ENCODE data around the gene TLK1. TPM values are rescaled to one million over a fixed set of nuclear protein-coding genes. Genes with fewer than 3 reads are reported as not detected.

The TLK1 gene
- total RNA-seq, 1 donor from 2014 or later: 11.8 TPM

DNA sequence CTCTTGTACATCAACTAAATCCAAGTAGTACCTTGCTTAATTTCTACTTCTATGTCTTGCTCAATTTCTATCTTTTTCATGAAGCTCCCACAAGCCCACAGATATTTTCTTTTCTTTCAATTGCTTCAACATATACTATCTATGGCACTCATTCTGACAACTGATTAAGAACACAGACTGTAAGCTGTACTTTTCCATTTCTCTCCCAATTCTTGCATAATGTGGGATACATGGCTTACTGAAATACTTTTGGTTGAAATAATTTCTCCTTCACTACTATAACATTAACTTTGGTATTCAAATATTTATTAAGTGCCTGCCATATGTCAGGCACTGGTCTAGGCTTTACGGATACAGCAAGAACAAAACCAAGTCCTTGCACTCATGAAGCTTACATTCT lies 146.8 kb downstream of the TLK1 start:
- no peak overlapping the region for H3K4me3 ChIP-seq (ENCODE audit: low read depth, low read length)
- H3K27me3 ChIP-seq (ENCODE audit: control insufficient read depth, insufficient read depth, low read length): no peaks in the 10 kb centered on the region
- no peak for FAIRE-seq
- H3K36me3 ChIP-seq (ENCODE audit: control insufficient read depth, insufficient read depth, low read length): peaks cover 3% of the 10 kb centered on the region
- TF ChIP-seq, protein P1, sequence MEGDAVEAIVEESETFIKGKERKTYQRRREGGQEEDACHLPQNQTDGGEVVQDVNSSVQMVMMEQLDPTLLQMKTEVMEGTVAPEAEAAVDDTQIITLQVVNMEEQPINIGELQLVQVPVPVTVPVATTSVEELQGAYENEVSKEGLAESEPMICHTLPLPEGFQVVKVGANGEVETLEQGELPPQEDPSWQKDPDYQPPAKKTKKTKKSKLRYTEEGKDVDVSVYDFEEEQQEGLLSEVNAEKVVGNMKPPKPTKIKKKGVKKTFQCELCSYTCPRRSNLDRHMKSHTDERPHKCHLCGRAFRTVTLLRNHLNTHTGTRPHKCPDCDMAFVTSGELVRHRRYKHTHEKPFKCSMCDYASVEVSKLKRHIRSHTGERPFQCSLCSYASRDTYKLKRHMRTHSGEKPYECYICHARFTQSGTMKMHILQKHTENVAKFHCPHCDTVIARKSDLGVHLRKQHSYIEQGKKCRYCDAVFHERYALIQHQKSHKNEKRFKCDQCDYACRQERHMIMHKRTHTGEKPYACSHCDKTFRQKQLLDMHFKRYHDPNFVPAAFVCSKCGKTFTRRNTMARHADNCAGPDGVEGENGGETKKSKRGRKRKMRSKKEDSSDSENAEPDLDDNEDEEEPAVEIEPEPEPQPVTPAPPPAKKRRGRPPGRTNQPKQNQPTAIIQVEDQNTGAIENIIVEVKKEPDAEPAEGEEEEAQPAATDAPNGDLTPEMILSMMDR (IDR thresholded peaks at IDR 0.05; ENCODE audit: insufficient read depth, low read length, severe bottlenecking): no peak
- no peak for DNase-seq (ENCODE audit: low read depth)

DNA sequence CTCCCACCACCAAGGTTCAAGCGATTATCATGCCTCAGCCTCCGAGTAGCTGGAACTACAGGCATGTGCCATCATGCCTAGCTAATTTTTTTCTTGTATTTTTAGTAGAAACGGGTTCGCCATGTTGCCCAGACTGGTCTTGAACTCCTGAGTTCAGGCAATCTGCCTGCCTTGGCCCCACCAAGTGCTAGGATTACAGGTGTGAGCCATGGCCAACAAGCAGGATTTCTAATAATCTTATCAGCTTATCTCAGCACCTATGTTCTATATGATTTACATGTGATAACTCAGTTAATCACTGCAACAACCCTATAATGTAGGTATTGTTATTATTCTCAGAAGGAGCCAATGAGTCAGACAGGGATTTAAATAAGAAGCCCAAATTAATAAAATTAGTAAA lies 151.3 kb downstream of the TLK1 start:
- H3K36me3 ChIP-seq (ENCODE audit: control insufficient read depth, insufficient read depth, low read length): peaks cover 2% of the 10 kb centered on the region
- H3K27me3 ChIP-seq (ENCODE audit: control insufficient read depth, insufficient read depth, low read length): no peaks in the 10 kb centered on the region
- H3K4me3 ChIP-seq (ENCODE audit: low read depth, low read length): no peak overlapping the region
- TF ChIP-seq, protein P1 (IDR thresholded peaks at IDR 0.05; ENCODE audit: insufficient read depth, low read length, severe bottlenecking): no peak
- no peak for DNase-seq (ENCODE audit: low read depth)
- no peak for FAIRE-seq

DNA sequence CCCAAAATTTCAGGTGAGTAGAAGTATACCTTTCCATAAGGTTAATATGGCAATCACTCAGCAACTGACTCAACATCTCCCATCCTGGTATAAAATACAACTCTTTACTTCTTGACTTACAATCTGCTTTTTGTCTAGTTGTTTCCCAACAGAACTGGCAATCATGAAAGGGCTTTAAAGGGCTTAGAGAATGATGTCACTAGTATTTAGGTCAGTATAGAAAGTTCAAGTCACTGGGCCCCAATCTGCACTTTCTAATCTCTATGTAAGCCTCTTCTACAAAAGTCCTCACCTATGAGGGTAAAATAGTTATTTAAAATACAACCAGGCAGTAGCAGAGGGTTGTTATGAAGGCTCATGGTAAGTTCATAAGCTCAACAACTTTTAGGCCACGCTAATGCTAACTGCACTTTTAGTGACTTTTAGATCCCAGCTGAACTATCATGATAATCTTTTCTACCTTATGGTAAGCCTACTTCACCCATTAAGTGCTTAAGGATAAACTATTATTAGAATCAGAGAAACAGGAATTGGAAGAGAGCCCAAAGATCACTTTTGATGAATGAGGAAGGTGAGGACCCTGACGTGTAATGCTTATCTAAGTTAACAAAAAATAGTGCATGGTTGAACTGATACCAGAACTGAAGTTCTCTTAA lies 152.0 kb downstream of the TLK1 start:
- FAIRE-seq (no peak), DNase-seq (ENCODE audit: low read depth) (no peak)
- peaks cover 2% of the 10 kb centered on the region for H3K36me3 ChIP-seq (ENCODE audit: control insufficient read depth, insufficient read depth, low read length)
- no peaks in the 10 kb centered on the region for H3K27me3 ChIP-seq (ENCODE audit: control insufficient read depth, insufficient read depth, low read length)
- no peak overlapping the region for H3K4me3 ChIP-seq (ENCODE audit: low read depth, low read length)
- TF ChIP-seq, protein P1 (IDR thresholded peaks at IDR 0.05; ENCODE audit: insufficient read depth, low read length, severe bottlenecking): no peak

DNA sequence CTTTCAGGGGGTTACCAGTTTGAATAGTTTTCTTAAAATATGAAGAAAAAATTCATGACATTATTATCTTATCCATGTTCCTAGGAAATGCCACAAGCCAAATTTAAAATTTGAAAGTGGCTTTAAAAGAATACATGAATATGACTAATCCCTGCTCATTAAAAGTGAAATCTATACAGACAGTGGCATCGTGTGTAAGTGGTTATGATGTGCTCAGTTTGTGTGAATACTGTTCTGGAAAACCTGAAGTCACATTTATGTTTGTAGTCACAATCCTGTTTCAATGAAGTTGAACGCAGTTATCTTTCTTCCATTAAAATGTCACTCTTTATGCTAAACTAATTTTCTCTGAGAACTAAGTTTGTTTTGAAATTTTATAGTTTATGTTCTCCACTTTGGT lies 155.9 kb downstream of the TLK1 start:
- TF ChIP-seq, protein P1 (IDR thresholded peaks at IDR 0.05; ENCODE audit: insufficient read depth, low read length, severe bottlenecking): no peak
- Histone ChIP-seq H3K4me3 (ENCODE audit: low read depth, low read length) (no peak overlapping the region), H3K36me3 (ENCODE audit: control insufficient read depth, insufficient read depth, low read length) (peaks cover 2% of the 10 kb centered on the region), H3K27me3 (ENCODE audit: control insufficient read depth, insufficient read depth, low read length) (no peaks in the 10 kb centered on the region)
- no peak for FAIRE-seq
- DNase-seq (ENCODE audit: low read depth): no peak

DNA sequence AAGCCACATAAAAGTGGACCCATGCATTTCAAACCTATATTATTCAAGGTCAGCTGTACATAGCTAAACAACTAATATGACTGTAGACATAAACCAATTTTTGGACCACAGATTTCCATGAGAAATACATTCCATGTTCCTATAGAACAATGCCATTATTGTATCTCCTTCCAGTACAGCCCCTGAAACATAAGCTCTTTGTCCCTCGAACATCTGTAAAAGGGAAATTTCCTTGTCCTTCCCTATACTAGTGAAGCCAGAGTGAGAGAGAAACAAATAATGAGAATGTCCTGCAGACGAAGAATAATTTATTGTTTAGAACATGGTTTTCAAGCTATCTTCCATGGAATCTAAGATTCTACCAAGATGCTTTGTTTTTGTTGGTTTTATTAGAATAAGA lies 156.3 kb downstream of the TLK1 start:
- Histone ChIP-seq H3K4me3 (ENCODE audit: low read depth, low read length) (no peak overlapping the region), H3K27me3 (ENCODE audit: control insufficient read depth, insufficient read depth, low read length) (no peaks in the 10 kb centered on the region), H3K36me3 (ENCODE audit: control insufficient read depth, insufficient read depth, low read length) (peaks cover 2% of the 10 kb centered on the region)
- DNase-seq (ENCODE audit: low read depth) (no peak), FAIRE-seq (no peak)
- TF ChIP-seq, protein P1 (IDR thresholded peaks at IDR 0.05; ENCODE audit: insufficient read depth, low read length, severe bottlenecking): no peak

DNA sequence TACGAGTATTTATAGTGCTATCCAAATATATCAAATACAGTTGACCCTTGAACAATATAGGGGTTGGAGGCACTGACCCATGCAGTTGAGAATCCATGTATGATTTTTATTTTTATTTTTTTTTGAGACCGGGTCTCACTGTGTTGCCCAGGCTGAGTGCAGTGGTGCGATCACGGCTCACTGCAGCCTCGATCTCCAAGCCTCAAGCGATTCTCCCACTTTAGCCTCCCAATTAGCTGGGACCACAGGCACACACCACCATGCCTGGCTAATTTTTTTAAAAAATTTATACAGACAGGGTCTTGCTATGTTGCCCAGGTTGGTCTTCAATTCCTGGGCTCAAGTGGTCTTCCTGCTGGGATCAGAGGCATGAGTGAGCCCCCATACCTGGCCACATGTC lies 161.0 kb downstream of the TLK1 start:
- DNase-seq (ENCODE audit: low read depth) (no peak), FAIRE-seq (no peak)
- no peak overlapping the region for H3K4me3 ChIP-seq (ENCODE audit: low read depth, low read length)
- no peaks in the 10 kb centered on the region for H3K27me3 ChIP-seq (ENCODE audit: control insufficient read depth, insufficient read depth, low read length)
- TF ChIP-seq, protein P1 (IDR thresholded peaks at IDR 0.05; ENCODE audit: insufficient read depth, low read length, severe bottlenecking): no peak
- peaks cover 2% of the 10 kb centered on the region for H3K36me3 ChIP-seq (ENCODE audit: control insufficient read depth, insufficient read depth, low read length)
